Nephron progenitor cell (in vitro differentiated cells): ENCODE measurements around the gene SYT5.
"Not testable (repeated sequence)": the region's sequence is repeated elsewhere in the genome, so short reads cannot be mapped to it uniquely, and the experiment has no call there.

Experiments
- DNase-seq: peaks from one replicate; pipeline ENCODE4 v3.0.0; 2021
- H3K27ac Mint-ChIP-seq: 2 replicates; pipeline ENCODE4 v1.8.0; 2021; ENCODE audit warnings: mild to moderate bottlenecking, moderate library complexity, mixed read lengths
- H3K27me3 Mint-ChIP-seq: 2 replicates; pipeline ENCODE4 v1.8.0; 2021; ENCODE audit warnings: mild to moderate bottlenecking, low read depth, mixed read lengths; ENCODE audit not compliant: poor library complexity
- H3K36me3 Mint-ChIP-seq: 2 replicates; pipeline ENCODE4 v1.8.0; 2021; ENCODE audit warnings: low read depth, mixed read lengths
- H3K4me1 Mint-ChIP-seq: 2 replicates; pipeline ENCODE4 v1.8.0; 2021; ENCODE audit warnings: mixed read lengths
- H3K4me3 Mint-ChIP-seq: 2 replicates; pipeline ENCODE4 v1.8.0; 2021; ENCODE audit warnings: mild to moderate bottlenecking, moderate library complexity, mixed read lengths
- H3K9me3 Mint-ChIP-seq: 2 replicates; pipeline ENCODE4 v1.8.0; 2021; ENCODE audit warnings: mild to moderate bottlenecking, moderate library complexity, mixed read lengths
- CTCF ChIP-seq: fragments of 200-600 bp; sonication (generic); IDR thresholded peaks from 2 replicates; pipeline ENCODE4 v1.5.0; 2021; ENCODE audit warnings: antibody characterized with exemption

SYT5 gene

GRCh38 chr19:55174425-55175116 lies 5.5 kb downstream of the SYT5 start:
- Mint-ChIP-seq H3K36me3 (no peaks in the 10 kb centered on the region), H3K4me3 (peak overlapping the region; percentile 74), H3K4me1 (peaks cover 13% of the 10 kb centered on the region)

GRCh38 chr19:55173714-55174409 lies 6.2 kb downstream of the SYT5 start:
- peaks cover 100% of the 10 kb centered on the region for H3K27me3 Mint-ChIP-seq
- no peaks in the 10 kb centered on the region for H3K36me3 Mint-ChIP-seq
- no peak for TF ChIP-seq CTCF
- H3K27ac Mint-ChIP-seq, result no peak overlapping the region
- DNase-seq, result peak; percentile 85
- H3K4me1 Mint-ChIP-seq, result peaks cover 11% of the 10 kb centered on the region
- H3K4me3 Mint-ChIP-seq, result peak overlapping the region; percentile 74
- H3K9me3 Mint-ChIP-seq, result peaks cover 15% of the 10 kb centered on the region

More at GRCh38 chr19:55174425-55175116, 5.5 kb downstream of the SYT5 start:
- H3K27me3 Mint-ChIP-seq, result peaks cover 100% of the 10 kb centered on the region
- peaks cover 15% of the 10 kb centered on the region for H3K9me3 Mint-ChIP-seq
- DNase-seq, result no peak
- H3K27ac Mint-ChIP-seq, result no peak overlapping the region
- no peak for TF ChIP-seq CTCF

- TF ChIP-seq CTCF, result no peak
- H3K4me1 Mint-ChIP-seq, result peaks cover 11% of the 10 kb centered on the region
- peaks cover 15% of the 10 kb centered on the region for H3K9me3 Mint-ChIP-seq
- H3K4me3 Mint-ChIP-seq, result peak overlapping the region; percentile 74
- H3K27me3 Mint-ChIP-seq, result peaks cover 100% of the 10 kb centered on the region
- peak; percentile 44 for DNase-seq
- no peaks in the 10 kb centered on the region for H3K36me3 Mint-ChIP-seq
- H3K27ac Mint-ChIP-seq, result no peak overlapping the region
Observed at GRCh38 chr19:55173186-55173713, 6.8 kb downstream of the SYT5 start.

GRCh38 chr19:55172741-55173140 lies 7.3 kb downstream of the SYT5 start:
- peaks cover 11% of the 10 kb centered on the region for H3K4me1 Mint-ChIP-seq
- no peaks in the 10 kb centered on the region for H3K36me3 Mint-ChIP-seq
- peak overlapping the region; percentile 74 for H3K4me3 Mint-ChIP-seq
- H3K27me3 Mint-ChIP-seq, result peaks cover 97% of the 10 kb centered on the region
- TF ChIP-seq CTCF, result no peak
- no peak for DNase-seq
- H3K9me3 Mint-ChIP-seq, result peaks cover 15% of the 10 kb centered on the region
- H3K27ac Mint-ChIP-seq, result no peak overlapping the region

- not testable (repeated sequence) for H3K27ac Mint-ChIP-seq, DNase-seq, H3K36me3 Mint-ChIP-seq
- Mint-ChIP-seq H3K4me3 (peak overlapping the region; percentile 74), H3K27me3 (peaks cover 95% of the 10 kb centered on the region), H3K4me1 (peaks cover 11% of the 10 kb centered on the region), H3K9me3 (peaks cover 15% of the 10 kb centered on the region)
Observed at GRCh38 chr19:55172318-55172717, 7.8 kb downstream of the SYT5 start.

GRCh38 chr19:55171440-55171839 lies 8.6 kb downstream of the SYT5 start:
- H3K27me3 Mint-ChIP-seq, result peaks cover 92% of the 10 kb centered on the region
- peaks cover 19% of the 10 kb centered on the region for H3K4me1 Mint-ChIP-seq
- no peak overlapping the region for H3K27ac Mint-ChIP-seq
- no peak for TF ChIP-seq CTCF
- H3K9me3 Mint-ChIP-seq, result peaks cover 15% of the 10 kb centered on the region
- H3K36me3 Mint-ChIP-seq, result no peaks in the 10 kb centered on the region
- no peak for DNase-seq
- H3K4me3 Mint-ChIP-seq, result no peak overlapping the region
